ENCODE results near the gene EDC4. TPM values are rescaled to one million over a fixed set of nuclear protein-coding genes. Genes with fewer than 3 reads are reported as not detected.

Gene EDC4
- total RNA-seq, 1 donor from 2014 or later: 48.8 TPM

- intact Hi-C loops (cut with DNase I): no loop called here
- H3K36me3 ChIP-seq: peaks cover 71% of the 10 kb centered on the region
Measured at GRCh38 chr16:67878232-67878631, 5.4 kb downstream of the EDC4 start.

GRCh38 chr16:67878846-67879245, 6.0 kb downstream of the EDC4 start:
- Histone ChIP-seq H3K27ac (no peak overlapping the region), H3K27me3 (no peaks in the 10 kb centered on the region), H3K9me3 (no peaks in the 10 kb centered on the region), H3K36me3 (peaks cover 75% of the 10 kb centered on the region), H3K4me3 (no peak overlapping the region), H3K4me1 (peaks cover 15% of the 10 kb centered on the region)
- intact Hi-C loops (cut with DNase I): no loop called here
- ATAC-seq (no peak), DNase-seq (no peak)
- TF ChIP-seq CTCF (IDR thresholded peaks at IDR 0.05): no peak

More at GRCh38 chr16:67878232-67878631, 5.4 kb downstream of the EDC4 start:
- no peak overlapping the region for H3K27ac ChIP-seq
- H3K4me1 ChIP-seq: peaks cover 16% of the 10 kb centered on the region
- H3K4me3 ChIP-seq: no peak overlapping the region
- ATAC-seq: no peak
- DNase-seq: no peak
- H3K27me3 ChIP-seq: no peaks in the 10 kb centered on the region
- TF ChIP-seq CTCF (IDR thresholded peaks at IDR 0.05): no peak
- no peaks in the 10 kb centered on the region for H3K9me3 ChIP-seq

GRCh38 chr16:67879462-67879861, 6.6 kb downstream of the EDC4 start:
- intact Hi-C loops (cut with DNase I): no loop called here
- peaks cover 9% of the 10 kb centered on the region for H3K4me1 ChIP-seq
- DNase-seq (no peak), ATAC-seq (no peak)
- H3K27me3 ChIP-seq: no peaks in the 10 kb centered on the region
- no peaks in the 10 kb centered on the region for H3K9me3 ChIP-seq
- no peak overlapping the region for H3K27ac ChIP-seq
- peaks cover 75% of the 10 kb centered on the region for H3K36me3 ChIP-seq
- H3K4me3 ChIP-seq: no peak overlapping the region
- no peak for TF ChIP-seq CTCF (IDR thresholded peaks at IDR 0.05)

- H3K9me3 ChIP-seq: no peaks in the 10 kb centered on the region
- DNase-seq (no peak), ATAC-seq (no peak)
- intact Hi-C loops (cut with DNase I): loop anchor here (10.0 kb wide), 1 partner anchor 165 kb away; no protein-coding TSS in a partner anchor
- peaks cover 6% of the 10 kb centered on the region for H3K4me1 ChIP-seq
- no peak for TF ChIP-seq CTCF (IDR thresholded peaks at IDR 0.05)
- H3K27me3 ChIP-seq: no peaks in the 10 kb centered on the region
- no peak overlapping the region for H3K27ac ChIP-seq
- H3K36me3 ChIP-seq: peaks cover 75% of the 10 kb centered on the region
- no peak overlapping the region for H3K4me3 ChIP-seq
Measured at GRCh38 chr16:67879936-67880335, 7.1 kb downstream of the EDC4 start.

- peaks cover 75% of the 10 kb centered on the region for H3K36me3 ChIP-seq
- no peak for ATAC-seq
- DNase-seq: no peak
- peaks cover 4% of the 10 kb centered on the region for H3K4me1 ChIP-seq
- intact Hi-C loops (cut with DNase I): loop anchor here (10.0 kb wide), 1 partner anchor 164 kb away; no protein-coding TSS in a partner anchor
- no peak for TF ChIP-seq CTCF (IDR thresholded peaks at IDR 0.05)
- no peaks in the 10 kb centered on the region for H3K9me3 ChIP-seq
- no peak overlapping the region for H3K27ac ChIP-seq
- H3K4me3 ChIP-seq: no peak overlapping the region
- H3K27me3 ChIP-seq: no peaks in the 10 kb centered on the region
Measured at GRCh38 chr16:67880584-67880983, 7.7 kb downstream of the EDC4 start.

- no peaks in the 10 kb centered on the region for H3K9me3 ChIP-seq
- H3K4me1 ChIP-seq: peaks cover 4% of the 10 kb centered on the region
- intact Hi-C loops (cut with DNase I): loop anchor here (10.0 kb wide), 1 partner anchor 163 kb away; no protein-coding TSS in a partner anchor
- TF ChIP-seq CTCF (IDR thresholded peaks at IDR 0.05): no peak
- no peak overlapping the region for H3K4me3 ChIP-seq
- ATAC-seq (no peak), DNase-seq (no peak)
- H3K36me3 ChIP-seq: peaks cover 76% of the 10 kb centered on the region
- no peaks in the 10 kb centered on the region for H3K27me3 ChIP-seq
- no peak overlapping the region for H3K27ac ChIP-seq
Measured at GRCh38 chr16:67881621-67882161, 8.8 kb downstream of the EDC4 start.
